ENCODE results near the gene PKP4. TPM values are rescaled to one million over a fixed set of nuclear protein-coding genes. Genes with fewer than 3 reads are reported as not detected.

PKP4 gene
- total and polyA plus RNA-seq, 4 experiments from 2014 or later = 1.4 to 39.3 (median 19.1) TPM

- Histone ChIP-seq H3K9me3 (ENCODE audit: control insufficient read depth in 1 of 2, low read length in 2 of 2) (no peaks in the 10 kb centered on the region), H3K27ac (ENCODE audit: low read depth, low read length) (no peak overlapping the region), H3K4me3 (ENCODE audit: low read length in 2 of 2) (no peak overlapping the region), H3K4me1 (ENCODE audit: insufficient read depth, low read length) (no peaks in the 10 kb centered on the region), H3K36me3 (ENCODE audit: insufficient read depth, low read length) (no peaks in the 10 kb centered on the region), H3K27me3 (ENCODE audit: insufficient read depth, low read length) (no peaks in the 10 kb centered on the region)
- H3K27me3 Mint-ChIP-seq = peaks cover 8 to 21% of the 10 kb centered on the region in 2 donors
- CTCF ChIA-PET (ENCODE audit: partially characterized antibody) = no interaction called here
- H3K27ac Mint-ChIP-seq = no peak overlapping the region
- no peaks in the 10 kb centered on the region for H3K36me3 Mint-ChIP-seq
- POLR2A ChIA-PET (ENCODE audit: partially characterized antibody) = no interaction called here
- peaks cover 0 to 15% (median 5%) of the 10 kb centered on the region in 8 donors for H3K9me3 Mint-ChIP-seq
- H3K4me1 Mint-ChIP-seq = no peaks in the 10 kb centered on the region
- intact Hi-C loops (cut with micrococcal nuclease) = no loop called here
- no peak for DNase-seq
- H3K4me3 Mint-ChIP-seq = no peak overlapping the region
These were observed 260.8 kb downstream of the PKP4 start for GRCh38 chr2:158717366-158718195.

GRCh38 chr2:158718196-158718585 lies 261.4 kb downstream of the PKP4 start:
- H3K27me3 Mint-ChIP-seq = peaks cover 8 to 17% of the 10 kb centered on the region in 2 donors
- Histone ChIP-seq H3K9me3 (ENCODE audit: control insufficient read depth in 1 of 2, low read length in 2 of 2) (no peaks in the 10 kb centered on the region), H3K27ac (ENCODE audit: low read depth, low read length) (no peak overlapping the region), H3K27me3 (ENCODE audit: insufficient read depth, low read length) (no peaks in the 10 kb centered on the region), H3K4me3 (ENCODE audit: low read length in 2 of 2) (no peak overlapping the region), H3K4me1 (ENCODE audit: insufficient read depth, low read length) (no peaks in the 10 kb centered on the region), H3K36me3 (ENCODE audit: insufficient read depth, low read length) (no peaks in the 10 kb centered on the region)
- intact Hi-C loops (cut with micrococcal nuclease) = no loop called here
- POLR2A ChIA-PET (ENCODE audit: partially characterized antibody) = no interaction called here
- no peak overlapping the region for H3K27ac Mint-ChIP-seq
- H3K4me3 Mint-ChIP-seq = no peak overlapping the region
- CTCF ChIA-PET (ENCODE audit: partially characterized antibody) = no interaction called here
- H3K36me3 Mint-ChIP-seq = no peaks in the 10 kb centered on the region
- DNase-seq = no peak
- H3K4me1 Mint-ChIP-seq = no peaks in the 10 kb centered on the region
- H3K9me3 Mint-ChIP-seq = peaks cover 0 to 12% (median 4%) of the 10 kb centered on the region in 8 donors

- Mint-ChIP-seq H3K4me1 (no peaks in the 10 kb centered on the region), H3K36me3 (no peaks in the 10 kb centered on the region), H3K27me3 (peaks cover 9 to 13% of the 10 kb centered on the region in 2 donors), H3K9me3 (peaks cover 0 to 5% (median under 1%) of the 10 kb centered on the region in 8 donors), H3K4me3 (no peak overlapping the region), H3K27ac (no peak overlapping the region)
- POLR2A ChIA-PET (ENCODE audit: partially characterized antibody) = no interaction called here
- Histone ChIP-seq H3K27me3 (ENCODE audit: insufficient read depth, low read length) (no peaks in the 10 kb centered on the region), H3K27ac (ENCODE audit: low read depth, low read length) (no peak overlapping the region), H3K9me3 (ENCODE audit: control insufficient read depth in 1 of 2, low read length in 2 of 2) (no peaks in the 10 kb centered on the region), H3K4me3 (ENCODE audit: low read length in 2 of 2) (no peak overlapping the region), H3K4me1 (ENCODE audit: insufficient read depth, low read length) (no peaks in the 10 kb centered on the region), H3K36me3 (ENCODE audit: insufficient read depth, low read length) (no peaks in the 10 kb centered on the region)
- CTCF ChIA-PET (ENCODE audit: partially characterized antibody) = no interaction called here
- DNase-seq = no peak
- intact Hi-C loops (cut with micrococcal nuclease) = no loop called here
These were observed 262.1 kb downstream of the PKP4 start for GRCh38 chr2:158718851-158719250.

- Mint-ChIP-seq H3K4me1 (no peaks in the 10 kb centered on the region), H3K4me3 (no peak overlapping the region), H3K27me3 (peaks cover 9 to 10% of the 10 kb centered on the region in 2 donors), H3K9me3 (no peaks in the 10 kb centered on the region), H3K27ac (no peak overlapping the region), H3K36me3 (no peaks in the 10 kb centered on the region)
- ChIA-PET POLR2A (ENCODE audit: partially characterized antibody) (no interaction called here), CTCF (ENCODE audit: partially characterized antibody) (no interaction called here)
- Histone ChIP-seq H3K36me3 (ENCODE audit: insufficient read depth, low read length) (no peaks in the 10 kb centered on the region), H3K27me3 (ENCODE audit: insufficient read depth, low read length) (no peaks in the 10 kb centered on the region), H3K4me1 (ENCODE audit: insufficient read depth, low read length) (no peaks in the 10 kb centered on the region), H3K27ac (ENCODE audit: low read depth, low read length) (no peak overlapping the region), H3K9me3 (ENCODE audit: control insufficient read depth in 1 of 2, low read length in 2 of 2) (no peaks in the 10 kb centered on the region), H3K4me3 (ENCODE audit: low read length in 2 of 2) (no peak overlapping the region)
- DNase-seq = no peak
- intact Hi-C loops (cut with micrococcal nuclease) = no loop called here
These were observed 262.7 kb downstream of the PKP4 start for GRCh38 chr2:158719403-158719802.

- DNase-seq = no peak
- H3K36me3 Mint-ChIP-seq = no peaks in the 10 kb centered on the region
- H3K4me3 Mint-ChIP-seq = no peak overlapping the region
- Histone ChIP-seq H3K4me3 (ENCODE audit: low read length in 2 of 2) (no peak overlapping the region), H3K4me1 (ENCODE audit: insufficient read depth, low read length) (no peaks in the 10 kb centered on the region), H3K27ac (ENCODE audit: low read depth, low read length) (no peak overlapping the region), H3K27me3 (ENCODE audit: insufficient read depth, low read length) (no peaks in the 10 kb centered on the region), H3K36me3 (ENCODE audit: insufficient read depth, low read length) (no peaks in the 10 kb centered on the region), H3K9me3 (ENCODE audit: control insufficient read depth in 1 of 2, low read length in 2 of 2) (no peaks in the 10 kb centered on the region)
- H3K9me3 Mint-ChIP-seq = no peaks in the 10 kb centered on the region
- ChIA-PET CTCF (ENCODE audit: partially characterized antibody) (no interaction called here), POLR2A (ENCODE audit: partially characterized antibody) (no interaction called here)
- no peak overlapping the region for H3K27ac Mint-ChIP-seq
- peaks cover 6 to 8% of the 10 kb centered on the region in 2 donors for H3K27me3 Mint-ChIP-seq
- no peaks in the 10 kb centered on the region for H3K4me1 Mint-ChIP-seq
- intact Hi-C loops (cut with micrococcal nuclease) = no loop called here
These were observed 265.7 kb downstream of the PKP4 start for GRCh38 chr2:158722266-158723105.

- no peak overlapping the region for H3K4me3 Mint-ChIP-seq
These were observed 266.6 kb downstream of the PKP4 start for GRCh38 chr2:158723181-158723838.

More at GRCh38 chr2:158723181-158723838, 266.6 kb downstream of the PKP4 start:
- H3K4me1 ChIP-seq (ENCODE audit: insufficient read depth, low read length) = no peaks in the 10 kb centered on the region
- H3K36me3 ChIP-seq (ENCODE audit: insufficient read depth, low read length) = no peaks in the 10 kb centered on the region
- peaks cover 5 to 7% of the 10 kb centered on the region in 2 donors for H3K27me3 Mint-ChIP-seq
- H3K4me1 Mint-ChIP-seq = no peaks in the 10 kb centered on the region
- H3K27ac Mint-ChIP-seq = no peak overlapping the region
- no peak for DNase-seq
- H3K4me3 ChIP-seq (ENCODE audit: low read length in 2 of 2) = no peak overlapping the region
- intact Hi-C loops (cut with micrococcal nuclease) = no loop called here
- ChIA-PET CTCF (ENCODE audit: partially characterized antibody) (no interaction called here), POLR2A (ENCODE audit: partially characterized antibody) (no interaction called here)
- no peaks in the 10 kb centered on the region for H3K27me3 ChIP-seq (ENCODE audit: insufficient read depth, low read length)
- H3K9me3 ChIP-seq (ENCODE audit: control insufficient read depth in 1 of 2, low read length in 2 of 2) = no peaks in the 10 kb centered on the region
- no peaks in the 10 kb centered on the region for H3K9me3 Mint-ChIP-seq
- no peak overlapping the region for H3K27ac ChIP-seq (ENCODE audit: low read depth, low read length)
- H3K36me3 Mint-ChIP-seq = no peaks in the 10 kb centered on the region
